COLO668 (cell line): ENCODE measurements around the gene KBTBD13.
A peak's percentile ranks its signal among the peaks of the same experiment; 100 is the strongest.
"Not testable (repeated sequence)": the region's sequence is repeated elsewhere in the genome, so short reads cannot be mapped to it uniquely, and the experiment has no call there.

Experiments used
- DNase-seq: peaks from one replicate; lab custom pipeline; 2025; ENCODE audit not compliant: unreplicated experiment; lab: John Stamatoyannopoulos, UW

KBTBD13 gene

DNA sequence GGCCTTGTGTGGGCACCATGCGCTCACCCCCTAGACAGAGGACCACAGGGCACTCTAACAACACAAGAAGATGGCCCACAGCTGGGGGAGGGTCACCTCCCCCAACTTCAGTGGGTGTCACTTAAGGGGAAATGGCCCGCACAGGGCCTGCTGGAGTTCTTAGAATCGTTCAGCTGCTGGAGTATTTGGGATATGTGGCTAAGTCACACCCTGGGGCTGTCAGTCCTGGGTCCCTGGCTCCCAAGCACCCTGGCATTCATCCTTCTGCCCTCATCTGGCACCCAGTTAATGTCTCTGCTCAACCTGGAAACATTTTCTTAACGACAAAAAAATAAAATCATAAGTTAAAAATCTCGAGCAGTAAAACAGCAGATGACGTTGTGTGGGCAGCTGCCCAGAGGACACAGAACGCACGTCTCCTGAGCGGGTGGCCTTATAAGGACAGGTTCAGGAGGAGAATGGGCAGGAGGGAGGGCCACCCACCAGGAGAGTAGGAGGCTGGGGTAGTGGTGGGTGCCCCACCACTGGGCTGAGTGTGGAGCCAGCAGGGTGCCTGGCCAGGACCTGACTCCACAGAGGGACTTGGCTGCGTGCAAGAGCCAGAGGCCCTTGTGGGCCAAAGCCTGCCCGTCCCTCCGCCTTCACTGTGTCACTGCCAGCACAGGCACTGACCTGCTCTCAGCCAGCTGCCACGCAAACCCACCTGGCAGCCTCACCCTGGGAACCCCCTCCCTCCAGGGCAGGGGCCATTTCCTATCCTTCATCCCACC is 11.5 kb downstream of the KBTBD13 start:
- DNase-seq = no peak

DNA sequence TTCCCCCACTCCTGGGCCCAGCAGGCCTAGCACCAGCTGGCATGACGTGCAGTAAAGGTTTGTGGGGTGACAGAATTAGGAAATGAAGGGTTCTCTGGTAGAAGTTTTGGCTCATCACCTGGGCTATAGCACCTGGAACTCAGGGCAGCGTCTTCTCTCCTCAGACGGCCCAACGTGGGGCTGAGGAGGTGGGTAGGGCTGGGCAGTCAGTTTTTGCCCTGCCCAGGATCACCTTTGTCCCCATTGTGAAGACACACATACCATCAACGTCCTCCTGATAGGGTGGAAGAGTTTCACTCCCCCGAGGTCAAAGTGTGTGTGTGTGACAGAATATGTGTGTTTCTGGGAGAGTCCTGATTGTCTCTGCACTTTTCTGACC is 12.1 kb downstream of the KBTBD13 start:
- DNase-seq = no peak

DNA sequence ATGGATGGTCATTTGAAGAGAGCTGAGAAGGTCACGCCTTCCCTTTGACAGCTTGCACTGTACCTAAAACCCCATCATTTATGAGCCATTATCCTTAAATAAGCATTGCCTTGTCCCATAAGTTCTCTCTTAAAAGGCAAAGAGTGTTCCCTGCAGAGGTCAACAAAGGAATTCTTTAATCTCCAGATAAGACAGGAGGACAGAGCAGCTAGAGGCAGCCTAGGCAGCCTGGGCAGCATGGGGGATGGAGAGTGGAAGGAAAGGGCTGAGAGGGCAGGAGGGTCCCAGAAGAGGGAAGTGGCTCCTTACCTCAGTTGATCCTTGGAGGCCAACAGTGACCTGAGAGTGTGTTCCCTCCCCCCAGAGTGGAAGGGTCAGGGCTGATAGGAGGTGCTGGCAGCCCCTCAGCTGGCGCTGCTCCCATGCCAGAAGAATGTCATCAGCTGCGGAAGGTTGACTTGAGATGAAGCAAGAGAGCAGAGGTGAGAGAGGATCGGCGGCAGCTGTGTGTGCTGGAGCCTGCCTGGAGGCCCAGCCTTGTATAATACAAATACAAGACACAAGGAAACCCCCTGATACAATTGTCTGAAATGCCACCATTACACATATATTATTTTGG is 12.8 kb downstream of the KBTBD13 start:
- no peak for DNase-seq

DNA sequence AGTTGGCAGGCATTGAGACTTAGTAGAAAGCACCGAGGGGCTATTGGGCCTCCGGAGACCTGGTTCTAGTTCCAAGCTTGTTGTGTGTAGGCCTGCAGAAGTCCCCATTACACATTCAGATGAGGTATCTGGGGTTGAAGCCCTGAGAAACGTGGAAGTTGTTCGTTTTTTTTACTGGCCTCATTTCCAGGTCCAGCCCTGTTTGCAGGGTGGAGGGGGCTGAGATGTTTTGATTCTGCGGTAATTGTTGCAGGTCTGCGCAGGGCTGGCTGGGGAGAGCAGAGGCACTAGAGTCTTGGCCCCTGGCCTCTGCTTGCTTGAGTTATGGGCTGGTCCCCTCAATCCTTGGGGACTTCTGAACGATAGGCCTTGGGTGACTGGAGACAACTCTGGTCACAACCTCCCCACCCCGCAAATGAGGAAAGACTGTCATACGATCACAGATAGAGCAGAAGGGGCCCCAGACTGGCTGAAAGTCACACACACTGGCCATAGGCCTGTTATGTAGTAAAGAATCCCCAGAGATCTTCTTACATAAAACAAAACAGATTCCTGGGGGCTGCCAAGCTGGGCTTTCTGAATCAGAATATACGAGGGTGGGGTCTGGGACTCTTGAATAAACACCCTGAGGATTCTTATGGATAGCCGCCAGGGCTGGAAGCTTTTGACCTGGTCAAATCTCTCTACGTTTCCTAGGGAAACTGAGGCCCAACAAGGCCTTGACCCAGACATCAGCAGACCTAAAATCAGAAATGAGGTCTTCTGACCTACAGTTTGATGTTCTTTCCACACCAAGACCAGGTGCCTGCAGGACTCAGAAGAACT is 15.6 kb downstream of the KBTBD13 start:
- DNase-seq = no peak

DNA sequence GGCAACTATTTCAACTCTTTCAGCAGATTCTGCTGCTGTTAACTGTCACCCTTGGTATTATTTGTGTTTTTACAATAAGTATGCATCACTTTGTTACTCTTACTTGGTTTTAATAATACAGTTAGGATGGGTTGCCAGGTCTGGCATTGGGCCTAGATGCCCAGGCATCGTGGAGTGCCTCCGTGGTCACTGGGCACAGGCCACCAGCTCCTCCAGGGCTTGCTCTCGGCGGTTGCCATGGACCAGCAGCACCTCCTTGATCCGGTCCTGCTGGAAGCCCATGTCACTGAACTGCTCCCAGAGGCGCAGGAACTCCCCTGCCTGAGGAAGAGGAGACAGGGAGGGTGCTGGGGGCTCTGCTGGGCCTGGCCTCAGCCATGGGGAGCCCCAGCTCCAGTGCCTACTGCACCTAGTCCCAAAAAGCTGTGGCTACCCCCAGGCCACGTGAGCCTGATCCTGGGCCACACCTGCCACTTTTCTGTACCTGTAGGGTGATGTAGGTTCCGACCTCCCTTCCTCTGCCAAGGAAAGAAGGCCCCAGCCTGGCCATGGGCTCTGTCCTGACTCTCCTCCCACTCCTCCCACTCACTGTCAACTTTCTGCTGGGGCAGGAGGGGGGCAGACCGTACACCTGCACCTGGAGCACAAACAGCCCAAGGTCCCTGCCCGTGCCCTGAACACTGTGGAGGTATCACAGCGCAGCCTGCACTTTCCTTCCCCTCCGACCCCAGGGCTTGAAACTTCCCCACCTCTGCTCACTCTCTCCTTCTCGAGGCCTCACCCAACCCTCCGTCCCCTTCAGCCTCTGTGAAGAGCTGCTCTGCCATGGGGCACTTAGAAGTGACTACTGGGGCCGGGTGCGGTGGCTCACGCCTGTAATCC is 16.6 kb downstream of the KBTBD13 start:
- no peak for DNase-seq

DNA sequence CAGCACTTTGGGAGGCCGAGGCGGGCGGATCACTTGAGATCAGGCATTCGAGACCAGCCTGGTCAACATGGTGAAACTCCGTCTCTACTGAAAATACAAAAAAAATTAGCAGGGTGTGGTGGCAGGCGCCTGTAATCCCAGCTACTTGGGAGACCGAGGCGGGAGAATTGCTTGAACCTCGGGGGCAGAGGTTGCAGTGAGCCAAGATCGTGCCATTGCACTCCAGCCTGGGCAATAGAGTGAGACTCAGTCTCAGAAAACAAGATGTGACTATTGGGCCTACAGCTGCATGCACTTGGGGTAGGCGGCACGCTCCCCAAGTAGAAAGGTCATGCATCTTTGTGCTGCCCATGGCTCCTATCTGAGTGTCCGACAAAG is 17.2 kb downstream of the KBTBD13 start:
- DNase-seq = not testable (repeated sequence)

DNA sequence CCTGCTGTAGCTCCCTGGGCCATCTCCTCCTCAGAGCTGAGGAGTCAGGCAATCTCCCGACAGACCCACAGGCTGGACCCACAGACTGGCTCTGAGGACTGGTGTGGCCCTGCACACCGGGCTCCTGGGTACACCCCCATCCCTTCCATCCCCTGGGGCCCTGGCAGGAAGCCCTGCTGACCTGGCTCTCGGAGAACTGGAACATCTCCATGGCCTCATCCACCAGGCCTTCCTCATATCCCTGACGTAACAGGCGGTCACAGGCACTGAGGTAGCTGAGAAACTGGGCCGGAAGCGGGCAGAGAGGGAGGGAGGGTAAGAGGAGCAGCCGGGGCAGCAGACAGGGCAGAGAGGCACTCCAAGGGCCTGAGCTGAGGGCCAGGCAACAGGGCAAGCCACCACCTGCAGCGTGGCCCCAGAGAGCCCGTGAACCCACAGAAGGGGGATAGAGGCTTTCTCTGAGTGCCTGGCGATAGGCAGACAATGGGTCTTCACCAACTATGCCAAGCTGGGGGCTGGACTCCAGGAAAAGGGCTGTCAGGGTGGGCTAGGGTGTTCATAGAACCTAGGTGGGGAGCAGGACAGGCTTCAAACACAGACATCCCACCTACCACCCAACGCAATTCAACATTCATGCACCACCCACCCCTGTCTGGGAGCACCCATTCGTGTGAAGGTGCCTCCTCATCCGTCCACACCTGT is 17.9 kb downstream of the KBTBD13 start:
- DNase-seq = no peak

DNA sequence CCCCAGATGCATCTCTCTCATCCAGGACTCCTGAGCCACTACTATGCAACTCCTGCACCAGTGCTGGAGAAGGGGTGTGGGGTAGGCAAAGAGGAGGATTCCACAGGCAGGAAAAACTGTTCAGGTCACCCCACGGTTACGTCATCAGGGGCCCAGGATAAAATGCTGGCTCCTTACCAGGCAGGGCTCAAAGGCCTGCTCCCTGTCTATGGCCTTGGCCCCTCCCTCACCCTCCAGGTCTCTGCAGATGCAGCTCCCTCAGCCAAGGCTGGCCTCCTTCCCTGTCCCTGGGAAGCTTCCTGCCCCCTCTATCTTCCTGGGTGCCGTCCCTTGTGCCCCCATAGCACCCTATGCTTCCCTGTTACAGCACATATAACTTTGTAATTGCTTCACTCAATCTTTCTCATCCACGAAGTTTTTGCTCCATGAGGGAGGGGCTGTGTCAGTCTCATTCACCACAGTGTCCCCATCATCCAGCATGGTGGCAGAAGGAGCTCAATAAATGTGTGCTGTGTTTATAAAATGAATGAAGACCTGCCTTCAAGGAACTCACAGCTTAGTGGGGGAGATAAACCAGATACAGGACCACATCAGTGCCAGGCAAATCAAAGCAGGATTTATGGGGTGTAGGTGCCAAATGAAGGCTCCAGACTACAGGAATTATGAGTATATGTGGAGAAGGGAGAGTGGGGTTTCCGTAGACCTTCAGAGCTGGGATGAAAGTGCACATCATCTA is 18.6 kb downstream of the KBTBD13 start:
- no peak for DNase-seq

DNA sequence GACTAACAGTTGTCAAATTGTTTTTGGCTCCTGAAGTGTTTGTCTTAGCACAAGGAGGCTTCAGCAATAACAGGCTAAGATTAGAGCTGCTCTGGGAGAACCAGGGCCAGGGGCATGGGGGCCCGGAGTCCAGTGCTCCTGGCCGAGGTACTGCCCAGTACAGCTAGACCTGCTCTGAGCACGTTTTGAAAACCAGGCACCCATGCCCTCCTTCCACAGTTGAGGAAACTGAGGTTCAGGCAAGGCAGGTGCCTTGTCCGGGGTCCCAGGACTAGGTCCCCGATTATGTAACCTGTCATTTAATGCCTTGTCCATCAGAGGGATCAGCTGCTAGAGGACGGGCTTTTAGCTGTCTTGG is 19.2 kb downstream of the KBTBD13 start:
- DNase-seq = no peak

DNA sequence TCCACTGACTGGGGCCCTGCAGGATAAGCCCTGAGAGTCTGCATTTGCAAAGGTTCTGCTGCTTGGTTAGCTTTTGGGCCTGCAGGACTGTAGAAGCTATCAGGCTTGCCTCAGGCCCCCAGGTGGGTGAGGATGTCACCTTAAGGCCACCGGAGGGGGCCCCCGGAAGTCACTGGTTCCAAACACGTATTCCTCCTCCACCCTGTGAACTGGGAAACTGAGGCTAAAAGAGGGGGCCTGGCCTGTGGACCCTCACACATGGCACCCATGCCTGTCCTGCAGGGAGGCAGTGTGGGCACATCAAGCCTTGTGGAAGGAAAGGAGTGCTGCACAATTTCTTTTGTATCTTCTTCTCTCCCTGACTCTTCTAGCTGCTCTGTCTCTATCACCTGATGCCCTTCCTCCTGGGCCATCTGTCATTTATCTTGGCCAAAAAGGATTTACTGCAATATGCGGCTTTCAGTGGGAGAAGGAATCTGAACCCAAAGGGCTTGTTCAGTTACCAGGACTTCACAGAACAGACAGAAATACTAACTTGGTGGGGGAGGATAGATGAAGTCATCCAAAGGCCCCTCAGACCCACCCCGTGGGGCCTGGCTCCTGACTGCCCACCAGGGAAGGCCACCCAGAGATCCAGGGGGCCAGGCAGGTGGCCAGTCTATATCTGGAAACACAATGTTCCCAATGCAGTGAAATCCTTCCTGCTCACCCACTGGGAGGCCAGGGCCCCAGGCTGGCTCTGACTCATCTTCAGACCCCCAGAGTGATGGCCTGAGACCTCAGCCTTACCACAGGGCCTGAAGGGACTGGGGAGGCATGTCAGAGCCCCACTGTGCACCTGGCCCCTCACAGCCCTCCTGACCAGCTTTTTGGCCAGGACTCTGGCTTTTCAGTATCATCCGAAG is 20.2 kb downstream of the KBTBD13 start:
- DNase-seq = no peak

DNA sequence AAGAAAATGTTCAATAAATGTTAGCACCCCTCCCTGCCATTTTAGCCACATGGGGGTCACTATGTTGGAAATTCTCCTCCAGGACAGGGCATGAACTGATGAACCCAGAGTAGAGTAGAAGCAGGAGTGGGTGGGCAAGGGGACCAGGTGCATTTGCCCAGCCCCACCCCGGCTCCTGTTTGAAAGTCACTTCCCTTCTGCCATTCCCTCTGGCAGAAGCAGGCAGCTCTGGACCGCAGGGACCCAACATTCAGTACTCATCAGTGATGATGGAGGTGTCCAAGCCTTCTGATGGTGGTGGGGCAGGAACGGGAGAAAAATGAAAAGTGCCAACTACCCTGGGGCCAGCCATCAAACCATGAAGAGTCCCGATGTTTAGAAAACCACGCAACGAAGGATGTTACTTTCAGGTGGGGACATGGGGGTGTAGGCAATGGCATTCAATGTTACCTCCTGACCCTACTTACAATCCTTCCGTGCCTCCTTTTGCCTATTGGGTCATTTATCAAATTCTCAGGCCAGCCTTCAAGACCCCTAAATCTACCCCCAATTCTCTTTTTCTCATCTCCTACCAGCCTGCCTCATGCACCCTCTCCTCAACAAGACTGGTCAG is 21.2 kb downstream of the KBTBD13 start:
- no peak for DNase-seq

DNA sequence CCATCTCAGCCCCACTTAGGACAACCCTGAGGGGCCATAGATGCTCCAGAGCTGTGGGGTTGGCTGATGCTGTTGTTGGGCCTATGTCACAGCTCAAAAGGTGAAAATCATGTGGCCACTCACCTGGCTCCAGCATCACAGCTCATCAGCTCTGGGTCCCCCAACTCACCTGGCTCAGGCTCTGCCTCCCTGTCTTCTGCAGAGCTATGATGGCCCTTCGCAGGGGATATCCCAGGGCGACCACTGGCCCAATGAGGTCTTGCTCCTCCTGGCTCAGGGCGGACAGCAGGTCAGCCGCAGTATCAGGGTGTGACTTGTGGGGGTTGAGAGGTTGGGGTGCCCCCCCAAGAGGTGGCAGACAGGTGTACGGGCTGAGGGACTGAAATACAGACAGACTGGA is 22.8 kb downstream of the KBTBD13 start:
- DNase-seq = no peak

DNA sequence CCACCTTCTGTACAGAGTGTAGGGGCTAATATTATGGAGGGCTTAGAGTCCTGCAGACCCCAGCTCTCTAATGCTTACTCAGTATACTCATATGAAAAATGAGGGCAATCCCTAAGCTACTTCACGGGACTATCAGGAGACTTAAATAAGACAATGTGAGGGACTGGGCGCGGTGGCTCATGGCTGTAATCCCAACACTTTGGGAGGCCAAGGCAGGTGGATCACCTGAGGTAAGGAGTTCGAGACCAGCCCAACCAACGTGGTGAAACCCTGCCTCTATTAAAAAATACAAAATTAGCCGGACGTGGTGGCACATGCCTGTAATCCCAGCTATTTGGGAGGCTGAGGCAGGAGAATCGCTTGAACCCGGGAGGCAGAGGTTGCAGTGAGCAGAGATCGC is 23.3 kb downstream of the KBTBD13 start:
- not testable (repeated sequence) for DNase-seq

DNA sequence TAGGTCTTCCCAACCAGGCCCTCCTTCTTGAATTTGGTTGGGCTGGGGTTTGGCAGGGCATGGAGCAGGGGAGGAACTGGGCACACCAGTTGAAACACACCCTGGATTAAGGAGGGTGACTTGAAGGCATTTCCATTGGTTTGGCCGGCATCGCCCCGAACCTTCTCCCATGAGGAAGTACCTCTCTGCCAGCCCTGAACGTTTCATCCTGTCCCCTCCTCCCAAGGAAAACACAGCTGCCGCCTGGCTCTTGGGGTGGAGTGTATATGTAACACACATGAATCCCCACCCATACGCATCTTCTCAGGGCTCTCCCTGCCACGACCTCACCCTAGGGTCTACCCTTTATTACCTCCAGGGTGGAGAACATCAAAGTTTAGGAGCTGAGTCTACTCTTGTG is 23.9 kb downstream of the KBTBD13 start:
- DNase-seq = no peak

DNA sequence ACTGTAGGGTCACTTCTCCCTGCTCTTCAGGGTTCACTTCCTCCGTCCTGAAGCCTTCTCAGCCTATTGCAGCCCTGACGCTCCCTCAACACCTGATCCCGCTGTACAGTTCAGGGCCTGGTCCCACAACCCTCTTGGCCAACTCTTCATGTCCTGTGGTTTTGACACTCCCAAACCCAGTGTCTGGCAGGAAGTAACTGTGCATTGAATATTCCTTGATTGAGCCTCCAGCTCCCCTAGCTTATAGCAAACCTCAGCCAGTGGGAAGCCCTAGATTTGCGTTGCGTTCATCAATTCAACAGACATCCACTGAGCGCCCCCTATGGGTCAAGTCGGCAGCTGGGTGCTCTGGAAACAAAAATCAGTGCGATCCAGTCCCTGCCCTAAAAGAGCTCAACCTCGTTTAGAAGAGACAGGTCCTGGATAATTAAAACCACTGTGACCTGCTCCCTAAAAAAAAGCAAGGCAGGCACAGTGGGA is 24.9 kb downstream of the KBTBD13 start:
- DNase-seq = peak; percentile 26

DNA sequence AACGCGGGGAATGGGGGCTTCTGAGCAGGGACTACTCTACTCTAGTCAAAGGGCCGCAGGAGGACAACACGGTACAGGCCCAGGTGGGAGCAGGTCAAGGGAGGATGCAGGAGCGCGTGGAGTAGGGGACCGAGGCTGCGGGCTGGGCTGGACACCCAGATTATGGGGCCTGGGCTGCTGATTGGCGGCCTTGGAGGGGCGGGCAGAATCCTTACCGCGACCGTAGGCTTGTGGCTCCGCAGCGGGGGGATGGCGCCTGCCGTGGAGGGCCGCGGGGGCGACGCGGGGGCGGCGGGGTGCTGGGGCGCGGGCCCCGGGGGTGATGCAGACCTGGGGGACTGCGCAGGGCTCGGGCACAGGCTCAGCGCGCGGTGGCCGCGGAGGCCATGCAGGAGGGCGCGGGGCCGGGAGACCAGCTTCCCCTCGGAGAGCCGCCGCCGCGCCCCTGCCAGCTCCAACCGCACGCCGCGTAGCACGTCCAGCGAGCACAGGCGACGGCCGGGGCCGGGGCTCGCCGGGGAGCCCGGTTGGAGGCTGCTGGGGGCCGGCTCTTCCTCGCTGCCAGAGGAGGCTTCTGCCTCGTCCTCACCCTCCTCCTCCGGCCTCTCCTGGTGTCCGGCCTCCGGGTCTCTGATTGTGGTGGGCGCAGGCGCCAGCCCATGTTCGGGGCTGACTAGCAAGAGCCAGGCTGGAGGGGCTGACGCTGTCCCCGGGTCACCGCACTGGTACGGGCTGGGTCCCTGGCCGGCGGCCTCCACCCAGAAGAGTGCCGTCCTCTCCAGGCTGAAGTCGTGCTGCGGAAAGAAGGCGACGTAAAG is 25.6 kb downstream of the KBTBD13 start:
- DNase-seq = no peak

DNA sequence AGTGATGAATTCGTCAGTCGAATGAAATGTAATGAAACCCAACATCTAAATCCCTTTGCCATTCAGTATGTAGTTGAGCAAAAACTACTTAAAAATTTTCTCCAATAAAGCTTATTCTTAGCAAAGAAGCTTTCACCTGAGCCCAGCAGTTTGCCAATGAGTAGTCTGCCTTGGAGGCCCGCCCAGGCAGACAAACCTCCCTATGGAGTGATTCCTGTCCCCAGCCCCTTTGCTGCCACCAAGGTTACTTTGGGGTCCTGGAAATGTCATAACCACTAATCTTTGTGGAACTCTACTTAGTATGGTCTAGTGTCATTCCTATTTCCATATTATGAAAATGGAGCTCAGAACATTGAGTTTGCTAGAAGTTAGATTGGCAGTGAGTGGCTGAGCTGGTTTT is 26.4 kb downstream of the KBTBD13 start:
- no peak for DNase-seq
